ENCODE data around the gene SLC37A3.

Gene SLC37A3

DNA sequence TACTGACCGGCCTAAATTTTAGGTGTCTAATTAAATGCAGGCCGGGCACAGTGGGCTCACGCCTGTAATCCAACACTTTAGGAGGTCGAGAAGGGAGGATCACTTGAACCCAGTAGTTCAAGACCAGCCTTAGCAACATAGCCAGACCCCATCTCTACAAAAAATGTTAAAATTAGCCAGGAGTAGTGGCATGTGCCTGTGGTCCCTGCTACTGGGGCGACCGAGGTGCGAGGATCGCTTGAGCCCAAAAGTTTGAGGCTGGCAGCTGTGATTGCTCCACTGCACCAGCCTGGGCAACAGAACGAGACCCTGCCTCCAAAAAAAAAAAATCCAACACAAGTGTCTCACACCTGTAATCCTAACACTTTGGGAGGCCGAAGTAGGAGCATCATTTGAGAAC lies 491 bp upstream of the SLC37A3 start:
- no peak for DNase-seq

DNA sequence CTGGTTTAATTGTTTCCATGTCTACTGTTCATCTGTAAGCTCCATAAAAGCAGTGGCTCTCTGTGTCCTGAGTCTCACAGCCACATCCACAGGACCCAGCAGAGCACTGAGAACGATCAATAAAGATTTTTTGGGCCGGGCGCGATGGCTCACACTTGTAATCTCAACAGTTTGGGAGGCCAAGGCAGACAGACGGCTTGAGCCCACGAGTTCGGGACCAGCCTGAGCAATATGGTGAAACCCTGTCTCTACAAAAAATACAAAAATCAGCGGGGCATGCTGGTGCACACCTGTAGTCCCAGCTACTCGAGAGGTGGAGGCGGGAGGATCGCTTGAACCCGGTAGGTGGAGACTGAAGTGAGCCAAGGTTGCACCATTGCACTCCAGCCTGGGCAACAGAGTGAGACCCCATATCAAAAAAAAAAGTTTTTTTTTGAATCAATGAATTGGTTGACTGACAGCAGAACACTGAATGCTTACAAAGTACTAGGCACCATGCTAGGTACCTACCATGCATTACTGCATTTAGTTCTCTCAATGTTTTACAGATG lies 4.5 kb downstream of the SLC37A3 start:
- DNase-seq: no peak

DNA sequence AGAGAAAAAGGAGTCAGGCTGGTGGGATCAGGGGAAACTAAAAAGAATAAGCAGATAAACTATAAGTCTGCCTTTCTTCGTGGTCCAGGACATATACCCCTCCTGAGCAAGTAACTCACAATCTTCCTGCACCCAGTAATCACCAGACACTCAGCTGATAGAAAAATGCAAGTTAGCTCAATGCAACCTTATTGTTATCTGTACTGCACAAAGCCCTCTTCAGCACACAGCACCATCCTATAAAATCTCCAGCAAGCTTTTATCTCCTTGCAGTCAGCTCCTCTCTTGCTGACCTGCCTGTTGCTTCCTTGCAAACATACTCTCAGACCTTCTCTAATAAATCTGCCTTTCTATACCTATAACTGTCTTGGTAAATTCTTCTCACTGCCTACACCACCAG lies 6.7 kb downstream of the SLC37A3 start:
- DNase-seq: no peak

DNA sequence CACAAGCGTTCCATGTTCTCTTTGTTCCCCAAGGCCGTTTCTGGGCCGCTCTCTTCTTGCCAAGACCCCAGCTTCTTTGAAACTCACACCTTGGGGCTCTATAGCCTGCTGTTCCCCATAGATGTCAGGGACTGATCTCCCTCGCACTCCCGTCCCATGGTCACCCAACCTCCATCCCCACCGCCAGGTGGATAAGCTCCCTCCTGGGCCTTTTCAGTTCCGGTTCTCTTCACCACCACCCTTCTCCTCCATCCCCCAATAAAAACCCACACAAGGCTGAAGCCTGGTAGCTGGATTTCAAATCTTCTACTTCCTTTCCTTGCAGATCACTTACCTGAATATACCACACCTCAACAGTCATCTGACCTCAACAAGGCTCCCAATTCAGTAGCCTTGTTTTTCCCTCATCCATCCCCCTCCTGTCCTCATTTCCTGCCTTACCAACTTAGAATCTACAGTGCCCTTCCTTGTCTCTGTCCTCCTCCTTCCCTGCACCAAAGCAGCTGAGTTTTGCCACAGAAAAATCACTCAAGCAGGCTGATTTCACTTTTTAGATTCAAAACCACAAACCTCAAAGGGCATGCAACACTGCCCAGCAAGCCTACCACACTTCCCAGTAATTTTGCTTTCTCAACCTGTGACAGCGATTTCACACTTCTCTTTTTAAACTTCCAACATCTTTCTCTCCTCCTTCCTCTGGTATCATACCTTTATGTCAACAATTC lies 7.7 kb downstream of the SLC37A3 start:
- no peak for DNase-seq

DNA sequence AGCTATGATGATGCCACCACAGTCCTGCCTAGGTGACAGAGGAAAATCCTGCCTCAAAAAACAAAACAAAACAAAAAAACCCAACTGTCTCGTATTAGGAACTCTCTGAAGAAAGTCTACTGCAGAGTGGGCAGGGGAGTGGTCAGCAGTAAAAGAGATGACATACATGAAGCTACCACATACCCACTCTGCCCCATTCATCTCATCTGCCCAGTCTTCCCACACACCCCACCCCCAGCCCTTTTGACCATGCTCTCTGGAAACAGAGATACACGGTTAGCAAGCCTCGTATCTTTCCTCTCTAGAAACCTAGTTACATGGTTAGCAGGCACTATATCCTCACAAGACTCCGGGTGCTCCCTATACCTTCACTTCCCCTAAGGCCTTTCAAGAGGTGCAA lies 8.3 kb downstream of the SLC37A3 start:
- DNase-seq: no peak

DNA sequence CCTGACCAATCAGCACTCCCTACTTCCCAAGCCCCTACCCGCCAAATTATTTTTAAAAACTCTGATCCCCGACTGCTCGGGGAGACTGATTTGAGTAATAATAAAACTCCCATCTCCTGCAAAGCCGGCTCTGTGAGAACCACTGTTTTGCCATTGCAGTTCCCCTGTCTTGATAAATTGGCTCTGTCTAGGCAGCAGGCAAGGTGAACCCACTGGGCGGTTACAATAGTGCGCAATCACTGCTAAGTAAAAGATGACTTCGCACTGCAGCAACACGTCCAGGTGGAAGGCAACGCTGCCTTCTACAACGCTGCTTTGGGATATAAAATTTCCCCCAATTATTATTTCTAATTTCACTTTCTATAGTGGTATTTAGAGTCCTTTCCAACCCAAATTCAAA lies 8.9 kb downstream of the SLC37A3 start:
- no peak for DNase-seq

DNA sequence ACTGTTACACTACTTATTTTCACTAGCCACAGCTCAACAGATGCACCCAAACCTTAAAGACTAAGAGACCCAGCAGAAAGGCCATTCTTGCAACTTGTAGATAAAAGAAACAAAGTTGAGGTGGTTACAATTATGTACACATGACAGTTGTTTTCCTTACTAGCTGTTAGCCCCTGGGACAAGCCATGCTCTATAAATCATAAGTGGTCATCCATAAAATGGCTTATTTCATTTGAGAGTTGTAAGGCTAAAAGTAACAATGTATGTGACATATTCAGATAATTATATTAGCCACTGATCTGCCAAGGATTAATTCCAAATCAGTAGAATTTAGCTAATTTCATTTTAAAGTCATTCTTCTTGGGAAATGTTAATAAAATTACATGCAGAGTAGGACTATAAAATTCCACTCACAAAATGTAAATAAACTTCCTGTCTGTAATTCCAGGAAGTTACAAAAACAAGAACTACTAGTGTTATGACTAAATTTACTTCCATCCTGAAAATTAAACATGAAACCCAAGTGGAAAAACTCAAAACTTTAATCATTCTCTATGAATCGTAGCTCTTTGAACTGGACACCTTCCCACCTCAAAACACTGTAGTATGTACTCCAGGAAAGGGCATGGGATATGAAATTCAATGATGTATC lies 13.3 kb downstream of the SLC37A3 start:
- DNase-seq: no peak

DNA sequence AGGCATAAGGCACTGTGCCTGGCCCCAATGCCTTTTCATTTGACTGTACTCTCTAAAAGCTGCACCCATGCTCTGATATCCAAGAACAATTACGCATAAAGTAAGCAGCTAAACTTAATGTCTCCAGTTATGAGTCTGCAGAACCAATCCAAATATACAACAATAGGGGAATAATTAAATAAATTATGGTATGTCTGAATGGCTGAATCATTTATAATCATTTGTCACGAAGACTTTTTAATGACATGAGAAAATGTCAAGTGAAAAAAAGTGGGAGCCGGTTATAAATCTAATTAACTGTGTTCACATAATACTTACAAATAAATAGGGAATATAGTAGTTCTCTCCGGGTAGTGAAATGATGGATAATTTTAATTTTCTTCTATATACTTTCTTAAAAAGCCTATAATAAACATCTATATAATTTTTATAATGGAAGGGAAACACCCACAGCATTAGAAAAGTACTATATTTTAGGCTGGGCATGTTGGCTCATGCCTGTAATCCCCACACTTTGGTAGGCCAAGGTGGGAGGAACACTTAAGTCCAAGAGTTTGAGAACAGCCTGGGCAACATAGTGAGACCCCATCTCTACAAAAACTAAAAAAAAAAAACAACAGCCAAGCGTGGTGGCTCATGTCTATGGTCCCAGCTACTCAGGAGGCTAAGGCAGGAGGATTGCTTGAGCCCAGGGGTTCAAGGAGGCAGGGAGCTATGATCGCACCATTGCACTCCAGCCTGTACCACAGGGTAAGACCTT lies 14.2 kb downstream of the SLC37A3 start:
- DNase-seq: no peak

DNA sequence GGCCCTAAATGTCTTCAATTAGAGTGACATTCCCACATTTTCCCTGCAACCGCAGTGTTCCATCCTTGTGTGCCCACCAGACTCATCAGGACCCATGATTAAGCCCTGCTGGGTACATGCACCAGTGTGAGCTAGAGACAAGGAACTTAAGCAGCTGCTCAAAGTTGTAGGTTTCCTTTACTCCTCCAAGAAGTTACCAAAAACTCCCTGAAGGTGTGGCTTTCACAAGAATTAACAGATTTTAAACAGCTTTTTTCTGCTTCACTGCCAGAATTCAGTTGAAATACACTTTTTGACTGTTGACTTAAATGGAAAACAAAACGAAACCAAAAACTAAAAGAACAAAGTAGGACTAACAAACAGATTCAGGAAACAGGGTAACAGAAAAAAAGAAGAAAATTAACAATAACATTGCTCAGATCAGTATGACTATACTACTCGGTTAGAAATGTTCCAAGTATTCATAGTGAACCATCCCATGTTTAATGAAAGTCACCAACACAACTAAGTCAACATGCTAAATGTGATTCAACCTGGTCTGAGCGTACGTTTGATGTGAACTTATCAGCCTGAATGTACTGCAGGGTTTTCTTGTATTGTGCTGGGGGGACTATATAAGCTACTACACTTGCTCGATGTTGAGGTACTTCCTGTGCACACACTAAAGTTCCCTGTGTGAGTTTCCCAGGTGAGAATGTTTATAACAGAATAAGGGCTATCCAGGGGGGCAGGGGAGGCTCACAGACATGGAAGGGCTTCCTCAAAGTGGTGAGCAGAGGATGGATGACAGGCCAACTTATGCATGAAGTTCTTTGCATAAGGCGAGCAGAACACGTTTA lies 22.2 kb downstream of the SLC37A3 start:
- no peak for DNase-seq

DNA sequence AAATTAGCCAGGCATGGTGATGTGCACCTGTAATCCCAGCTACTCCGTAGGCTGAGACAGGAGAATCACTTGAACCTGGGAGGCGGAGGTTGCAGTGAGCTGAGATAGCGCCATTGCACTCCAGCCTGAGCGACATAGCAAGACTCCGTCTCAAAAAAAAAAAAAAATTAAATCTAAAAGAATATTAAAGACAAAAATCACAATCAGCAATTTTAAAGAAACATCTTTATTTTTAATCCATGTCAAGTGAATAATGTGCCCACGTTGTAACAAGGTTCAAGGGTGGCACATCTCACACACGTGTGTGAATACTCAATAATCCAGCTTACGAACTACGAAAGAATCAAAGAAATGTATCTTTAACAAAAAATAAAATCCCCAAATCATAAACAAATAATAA lies 23.0 kb downstream of the SLC37A3 start:
- DNase-seq: no peak

DNA sequence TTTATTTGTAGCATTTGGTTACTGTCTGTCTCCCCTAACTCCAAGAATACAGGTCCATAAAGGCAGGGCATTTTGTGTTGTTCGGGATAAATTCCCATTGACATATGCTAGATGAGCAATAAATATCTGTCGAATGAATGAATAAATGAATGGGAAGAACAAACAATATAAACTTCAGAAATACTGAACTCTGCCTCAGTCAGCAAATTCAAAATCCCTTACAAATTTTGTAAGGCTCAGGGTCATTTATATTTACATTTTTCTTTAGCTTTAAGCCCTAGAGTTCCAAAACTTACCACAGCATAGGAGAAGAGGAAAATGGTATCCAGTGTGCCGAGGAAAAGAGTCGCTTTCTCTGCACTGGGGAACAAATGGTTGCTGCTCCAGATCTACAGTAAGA lies 29.0 kb downstream of the SLC37A3 start:
- DNase-seq: no peak

DNA sequence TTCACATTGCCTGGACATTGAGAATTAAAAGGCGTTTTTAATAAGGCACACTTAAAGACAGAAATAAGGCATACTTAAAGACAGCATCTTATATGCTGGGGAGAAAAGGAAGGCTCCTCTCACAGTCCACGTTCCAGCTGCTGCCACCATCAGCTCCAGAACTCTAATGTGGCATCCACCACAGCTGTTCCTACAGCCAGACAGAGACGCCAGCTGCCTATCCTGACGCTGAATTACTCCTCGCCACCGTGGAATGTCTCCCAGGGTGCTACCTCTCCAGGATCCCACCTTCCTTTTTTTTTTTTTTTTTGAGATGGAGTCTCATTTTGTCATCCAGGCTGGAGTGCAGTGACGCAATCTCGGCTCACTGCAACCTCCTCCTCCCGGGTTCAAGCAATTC lies 30.8 kb downstream of the SLC37A3 start:
- DNase-seq: peak; percentile 17

DNA sequence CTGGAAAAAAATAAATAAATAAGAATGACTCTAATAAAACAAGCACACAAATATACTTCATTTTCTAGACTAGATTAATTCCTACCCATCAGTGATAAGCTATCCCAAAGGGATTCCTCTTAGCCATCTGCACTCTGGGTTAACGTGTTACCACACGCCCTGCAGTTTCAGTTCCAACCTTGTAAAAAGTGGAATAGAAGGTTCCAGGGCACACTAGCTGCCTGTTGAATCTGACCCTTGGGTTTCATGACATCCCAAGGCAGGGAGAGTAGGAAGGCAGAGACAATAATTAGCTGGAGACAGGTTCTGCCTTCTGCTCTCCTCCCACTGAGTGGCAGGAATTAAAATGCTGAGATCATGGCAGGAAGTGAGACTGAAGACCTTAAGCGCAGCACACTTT lies 33.5 kb downstream of the SLC37A3 start:
- DNase-seq: no peak

DNA sequence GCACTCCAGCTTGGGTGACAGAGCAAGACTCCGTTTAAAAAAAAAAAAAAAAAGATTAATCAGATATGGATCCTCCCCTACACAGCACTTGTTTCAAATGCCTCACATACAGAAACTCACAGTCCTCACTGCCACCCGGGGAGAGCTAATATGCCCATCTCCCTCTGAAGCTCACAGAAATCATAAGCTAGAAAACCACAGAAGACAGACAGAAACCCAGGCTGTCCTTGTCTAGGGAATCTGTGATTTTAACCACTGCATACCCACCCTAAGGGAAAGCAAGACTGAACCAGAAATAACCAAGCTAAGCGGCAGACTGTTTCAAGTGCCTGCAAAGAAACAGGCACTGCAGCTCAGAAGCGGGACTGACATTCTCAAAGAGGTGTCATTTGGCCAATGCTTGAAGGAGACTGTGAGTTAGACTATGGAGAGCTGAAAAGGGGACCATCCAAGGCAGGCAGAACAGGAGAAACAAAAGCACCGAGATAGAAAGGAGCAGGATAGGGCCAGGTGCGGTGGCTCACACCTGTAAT lies 37.6 kb downstream of the SLC37A3 start:
- DNase-seq: no peak

DNA sequence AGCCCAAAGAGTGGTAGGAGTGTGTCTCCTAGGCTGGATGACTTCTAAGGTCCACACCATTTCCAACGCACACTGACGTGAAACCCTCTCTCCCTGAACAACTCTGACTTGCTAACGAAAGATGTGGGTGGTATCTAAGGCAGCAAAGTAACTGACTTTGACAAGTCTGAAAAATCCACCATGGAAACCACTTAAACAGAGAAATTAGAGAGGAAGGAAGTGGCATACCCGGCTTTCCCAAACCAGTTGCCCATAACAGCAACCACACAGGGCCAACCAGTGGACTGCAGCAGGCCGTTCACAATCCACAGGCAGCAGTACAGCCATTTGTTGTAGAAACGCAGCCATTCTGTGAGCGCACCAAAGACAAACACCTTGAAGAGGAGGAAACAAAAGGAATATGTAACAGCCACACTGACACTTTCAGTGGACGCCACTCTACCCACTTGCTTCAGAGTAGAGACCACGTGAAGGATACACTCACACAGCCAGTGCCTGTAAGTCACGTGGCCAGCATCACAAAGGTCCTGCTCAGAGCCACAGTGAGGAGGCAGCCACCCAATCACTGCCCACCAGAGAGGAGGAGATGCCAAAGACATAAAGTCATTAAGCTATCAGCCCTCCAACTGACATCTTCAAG lies 39.8 kb downstream of the SLC37A3 start:
- DNase-seq: peak; percentile 69

DNA sequence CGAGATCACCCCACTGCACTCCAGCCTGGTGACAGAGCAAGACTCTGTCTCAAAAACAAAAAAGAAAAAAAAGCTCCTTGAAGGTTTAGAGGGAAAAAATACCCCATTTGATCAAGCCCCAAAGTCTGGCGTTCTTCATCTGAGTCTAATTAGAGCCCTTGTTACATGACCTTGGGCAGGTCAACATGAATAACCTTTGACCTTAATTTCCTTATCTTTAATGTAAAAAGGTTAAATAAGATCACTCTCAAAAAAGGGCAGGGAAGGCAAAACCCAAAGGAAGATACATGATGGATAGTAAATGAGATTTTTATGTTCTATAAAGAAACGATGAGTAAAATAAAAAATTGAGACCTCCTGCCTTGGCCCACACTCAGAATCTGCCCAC lies 40.3 kb downstream of the SLC37A3 start:
- no peak for DNase-seq

DNA sequence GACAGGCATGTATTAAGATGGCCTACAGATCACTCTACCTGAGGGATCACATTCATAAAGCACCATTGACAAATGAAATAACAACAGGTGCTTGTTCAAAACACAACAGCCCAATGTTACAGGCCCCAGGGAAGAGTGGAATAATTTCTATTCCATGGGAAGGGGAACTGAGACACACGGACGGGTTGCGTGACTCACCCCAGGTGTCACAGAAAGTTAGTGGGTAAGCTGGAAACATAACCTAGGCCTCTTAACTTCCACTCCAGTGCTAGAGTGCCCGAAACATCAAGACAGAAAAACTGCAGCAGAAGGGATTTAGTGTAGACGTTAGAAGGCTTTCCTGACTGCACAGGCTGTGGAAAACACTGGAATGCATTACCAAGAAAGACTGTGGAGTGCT lies 48.3 kb downstream of the SLC37A3 start:
- no peak for DNase-seq

DNA sequence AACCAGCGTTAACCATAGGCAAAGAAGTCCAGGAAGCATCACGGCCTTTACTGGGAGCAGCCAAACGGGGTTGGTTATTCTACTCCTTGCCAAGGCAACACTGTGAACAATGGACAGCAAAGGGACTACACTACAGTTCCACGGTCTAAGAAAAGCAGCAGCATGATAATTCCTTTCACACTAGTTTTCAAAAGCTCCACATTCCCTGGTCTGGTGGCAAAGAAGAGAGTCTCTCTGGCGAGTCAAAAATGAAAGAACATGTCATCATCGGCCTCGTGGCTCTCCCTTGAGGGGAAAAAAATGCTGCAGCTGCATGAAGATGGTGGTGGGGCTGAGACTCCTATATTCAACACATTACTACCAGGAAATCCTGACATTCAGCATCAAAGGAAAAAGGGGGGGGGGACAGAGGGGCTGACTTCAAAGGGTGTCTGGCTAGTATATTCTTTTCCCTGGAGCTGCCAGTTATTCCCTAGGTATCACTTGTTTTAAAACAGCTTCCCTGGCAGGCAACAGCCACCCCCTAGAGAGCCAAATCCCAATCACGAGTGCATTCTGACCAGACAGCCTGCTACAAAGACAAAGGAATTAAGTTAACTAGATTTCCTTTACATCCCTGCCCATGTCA lies 49.1 kb downstream of the SLC37A3 start:
- no peak for DNase-seq

DNA sequence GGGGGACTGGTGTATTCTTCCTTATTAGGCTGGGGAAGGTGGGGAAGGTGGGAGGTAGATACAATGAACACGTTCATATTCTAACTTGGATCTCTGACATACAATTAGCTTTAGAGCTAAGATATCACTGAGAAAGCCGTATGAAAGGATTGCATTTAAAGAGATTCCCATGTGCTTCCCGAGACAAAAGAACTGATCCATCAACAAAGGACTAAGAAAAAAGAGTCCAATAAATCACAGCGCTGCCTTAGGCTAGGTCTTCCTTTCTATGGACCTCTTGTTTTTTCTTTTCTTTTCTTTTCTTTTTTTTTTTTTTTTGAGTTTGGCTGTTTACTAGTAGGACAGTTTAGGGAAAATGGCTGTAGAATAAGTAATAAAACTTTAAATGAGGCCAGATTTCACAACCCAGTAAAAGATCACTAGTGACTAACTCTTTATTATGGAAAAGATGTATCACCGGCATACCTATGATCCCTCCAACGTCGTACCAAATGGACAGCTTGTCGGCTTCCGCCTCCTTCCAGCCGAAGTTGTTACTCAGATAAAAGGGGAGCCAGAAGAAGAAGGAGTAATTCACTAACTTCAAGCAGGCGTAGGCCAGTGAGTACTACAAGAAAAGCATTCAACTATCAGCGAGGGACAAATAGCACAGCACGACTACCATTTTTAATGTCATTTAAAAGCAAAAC lies 50.0 kb downstream of the SLC37A3 start:
- DNase-seq: no peak

DNA sequence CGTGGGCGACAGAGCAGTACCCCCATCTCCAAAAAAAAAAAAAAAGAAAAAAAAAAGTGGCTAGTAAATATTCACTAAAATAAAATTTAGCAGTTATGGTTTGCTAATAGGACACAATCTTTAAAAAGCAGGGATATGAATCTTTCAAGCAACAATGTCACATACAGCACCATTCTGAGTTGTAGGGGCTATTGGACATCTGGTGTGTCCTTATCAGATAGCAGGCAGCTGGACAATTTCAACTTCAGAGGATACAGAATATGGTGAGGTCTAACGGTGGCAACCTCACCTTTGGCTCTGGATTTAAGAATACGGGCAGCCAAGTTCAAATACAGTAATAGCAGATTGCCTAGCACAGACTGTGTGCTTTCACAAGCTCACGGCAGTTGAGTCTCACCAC lies 51.1 kb downstream of the SLC37A3 start:
- DNase-seq: no peak

DNA sequence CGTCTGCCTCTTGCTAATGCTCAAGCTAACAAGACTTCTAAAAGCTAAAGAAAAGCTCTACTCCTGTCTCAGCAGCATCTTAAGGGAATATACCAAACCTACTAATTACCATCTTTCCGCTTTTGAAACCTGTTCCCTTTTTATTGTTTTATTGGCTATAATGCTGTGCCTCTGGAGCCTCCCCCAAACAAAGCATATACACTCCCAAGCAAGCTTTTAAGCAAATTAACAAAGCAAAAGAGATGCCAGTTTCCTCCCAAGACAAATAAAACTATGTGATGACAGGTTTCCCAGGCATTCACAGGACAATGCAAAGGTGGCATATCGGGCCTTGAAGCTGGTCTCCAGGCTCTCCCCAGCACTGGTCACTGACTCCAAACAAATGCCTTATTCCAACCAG lies 52.9 kb downstream of the SLC37A3 start:
- no peak for DNase-seq

All from activated CD8-positive, alpha-beta memory T cell treated with anti-CD3 and anti-CD28 coated beads, Interleukin-2, amount 50 U/mL, for 48 hours (primary cell).